ENCODE results near the gene PPM1F. TPM values are rescaled to one million over a fixed set of nuclear protein-coding genes. Genes with fewer than 3 reads are reported as not detected.

Gene PPM1F
- total RNA-seq, 1 experiment from 2014 or later: 29.6 TPM

GRCh38 chr22:21961127-21961867 is 8.6 kb upstream of the PPM1F start:
- no peak for DNase-seq (ENCODE audit: low read depth)

- no peak for DNase-seq (ENCODE audit: low read depth)
Measured at GRCh38 chr22:21960200-21961126, 7.8 kb upstream of the PPM1F start.

DNA sequence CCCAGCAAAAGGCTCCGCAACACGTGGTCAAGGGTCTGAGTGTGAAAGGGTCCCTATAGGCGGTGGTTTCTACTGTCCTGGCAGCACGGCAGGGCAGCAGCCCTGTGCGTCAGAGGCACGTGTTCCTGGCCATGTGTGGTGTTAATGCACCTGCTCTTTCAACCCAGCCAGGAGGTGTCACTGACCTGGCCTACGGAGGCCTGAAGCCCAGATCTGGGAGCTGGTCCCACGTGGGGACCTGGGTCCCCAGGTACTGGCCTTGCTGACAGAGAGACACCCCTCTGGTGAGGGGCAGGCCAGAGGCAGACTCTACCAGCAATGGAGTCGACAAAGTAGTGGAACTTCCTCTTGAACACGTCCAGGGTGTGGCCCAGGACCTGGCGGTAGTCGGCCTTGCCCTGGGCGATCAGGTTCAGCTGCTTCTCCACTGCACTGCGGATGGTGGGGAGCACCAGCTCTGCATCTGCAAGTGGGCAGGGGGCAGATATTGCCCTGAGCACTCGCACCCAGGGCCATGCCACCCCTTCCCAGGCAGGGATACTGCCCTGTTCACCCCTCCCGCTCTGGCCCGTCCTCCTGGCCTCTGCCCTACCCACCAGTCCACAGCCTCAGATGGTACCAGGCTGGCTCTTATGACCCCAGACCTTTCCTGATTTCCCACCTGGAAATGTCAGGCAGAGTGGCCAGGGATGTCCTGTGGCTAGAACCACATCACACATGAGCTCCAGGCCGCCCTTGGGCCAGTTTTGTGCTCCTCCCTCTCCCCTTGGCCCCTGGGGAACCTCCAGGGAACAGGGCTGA is 6.8 kb upstream of the PPM1F start:
- no peak for DNase-seq (ENCODE audit: low read depth)

DNA sequence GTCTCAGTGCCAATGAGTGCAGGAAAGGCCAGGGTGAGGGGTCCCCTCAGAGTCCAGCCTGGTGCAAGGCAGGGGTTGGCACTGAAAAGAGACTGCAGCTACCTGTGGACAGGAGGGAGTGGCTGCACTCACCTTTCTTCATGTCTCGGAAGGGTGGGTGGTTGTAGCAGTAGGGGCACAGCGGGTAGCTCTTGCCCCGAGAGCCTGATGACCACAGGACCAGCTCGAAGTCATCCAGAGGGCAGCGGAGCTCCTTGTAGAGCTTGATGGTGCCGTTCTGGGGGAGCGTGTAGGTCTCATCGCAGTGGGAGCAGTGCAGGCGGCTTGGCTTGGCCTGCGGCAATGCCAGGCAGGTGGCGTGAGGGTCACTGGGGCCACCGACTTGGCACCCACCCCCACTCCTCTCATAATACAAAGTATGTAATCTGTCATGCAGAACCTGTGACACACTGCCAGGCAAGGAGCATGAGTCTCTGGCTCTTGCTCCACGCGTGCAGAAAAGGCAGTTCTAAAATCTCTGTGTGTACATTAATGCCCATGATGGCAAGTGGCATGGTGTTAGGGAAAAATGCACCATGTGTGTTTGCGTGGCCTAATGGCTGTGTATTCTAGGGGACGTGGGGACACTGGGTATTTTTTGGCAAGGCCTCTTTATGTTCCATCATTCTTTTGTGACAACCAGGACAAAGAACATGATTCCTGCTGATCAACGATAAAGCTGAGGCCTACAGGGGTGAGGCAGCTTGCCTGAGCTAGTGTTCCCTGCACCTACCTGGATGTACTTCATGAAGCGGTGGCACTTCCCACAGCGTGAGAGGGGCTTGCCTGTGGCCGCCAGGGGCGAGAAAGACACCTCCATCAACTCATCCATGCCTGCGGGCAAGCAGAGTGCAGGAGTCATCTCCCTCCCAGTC is 6.0 kb upstream of the PPM1F start:
- no peak for DNase-seq (ENCODE audit: low read depth)

- peak; percentile 38 for DNase-seq (ENCODE audit: low read depth)
Measured at GRCh38 chr22:21951931-21952465, 650 bp downstream of the PPM1F start.

DNA sequence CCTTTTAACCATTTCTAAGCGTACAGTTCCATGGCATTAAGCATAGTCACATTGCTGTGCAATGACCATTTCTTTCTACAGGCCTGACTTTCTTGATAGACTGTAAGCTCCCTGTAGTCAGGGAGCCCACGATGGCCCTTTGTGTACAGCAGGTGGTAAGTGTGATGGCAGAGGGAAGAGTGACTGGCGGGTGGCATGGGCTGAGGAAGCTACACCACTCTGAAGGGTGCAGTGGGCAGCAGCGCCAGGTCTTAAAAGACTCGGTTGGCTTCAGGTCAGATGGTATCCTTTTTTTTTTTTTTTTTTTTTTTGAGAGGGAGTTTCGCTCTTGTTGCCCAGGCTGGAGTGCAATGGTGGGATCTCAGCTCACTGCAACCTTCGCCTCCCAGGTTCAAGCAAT is 1.6 kb downstream of the PPM1F start:
- DNase-seq (ENCODE audit: low read depth): no peak

DNA sequence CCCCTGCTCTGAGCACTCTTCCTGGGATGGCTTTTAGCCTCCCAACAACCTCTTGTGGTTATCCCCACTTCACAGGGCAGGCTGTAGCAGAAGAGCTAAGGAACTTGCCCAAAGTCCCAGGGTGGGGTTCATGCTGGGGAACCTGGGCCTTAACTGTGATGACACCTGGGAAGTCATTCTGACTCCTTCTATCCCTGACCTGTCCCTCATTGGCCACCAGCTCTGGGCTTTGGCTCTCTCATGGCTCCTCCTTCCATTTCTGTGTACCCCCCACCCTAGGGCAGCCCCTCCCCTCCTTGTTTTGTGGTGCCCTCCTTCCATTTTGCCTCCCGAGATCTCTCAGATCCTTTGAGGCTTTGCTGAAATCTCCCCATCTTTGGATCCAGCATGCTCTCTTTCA is 2.7 kb downstream of the PPM1F start:
- no peak for DNase-seq (ENCODE audit: low read depth)

DNA sequence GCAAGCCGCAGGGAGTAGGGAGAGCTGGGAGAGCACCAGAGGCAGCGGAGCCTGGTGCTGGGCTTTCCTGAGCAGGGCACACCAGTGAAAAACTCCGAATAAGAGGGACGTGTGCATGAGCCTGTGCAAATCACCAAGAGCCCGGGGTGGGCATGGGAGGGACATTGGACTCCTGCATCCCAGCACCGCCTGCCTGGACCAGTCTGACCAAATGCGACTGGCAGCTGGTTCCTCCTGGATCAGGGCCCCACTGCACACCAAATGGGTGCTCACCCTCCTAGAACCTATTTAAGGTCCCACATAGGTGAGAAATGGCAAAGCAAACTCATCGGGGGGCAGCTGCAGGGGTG is 3.1 kb downstream of the PPM1F start:
- DNase-seq (ENCODE audit: low read depth): no peak

DNA sequence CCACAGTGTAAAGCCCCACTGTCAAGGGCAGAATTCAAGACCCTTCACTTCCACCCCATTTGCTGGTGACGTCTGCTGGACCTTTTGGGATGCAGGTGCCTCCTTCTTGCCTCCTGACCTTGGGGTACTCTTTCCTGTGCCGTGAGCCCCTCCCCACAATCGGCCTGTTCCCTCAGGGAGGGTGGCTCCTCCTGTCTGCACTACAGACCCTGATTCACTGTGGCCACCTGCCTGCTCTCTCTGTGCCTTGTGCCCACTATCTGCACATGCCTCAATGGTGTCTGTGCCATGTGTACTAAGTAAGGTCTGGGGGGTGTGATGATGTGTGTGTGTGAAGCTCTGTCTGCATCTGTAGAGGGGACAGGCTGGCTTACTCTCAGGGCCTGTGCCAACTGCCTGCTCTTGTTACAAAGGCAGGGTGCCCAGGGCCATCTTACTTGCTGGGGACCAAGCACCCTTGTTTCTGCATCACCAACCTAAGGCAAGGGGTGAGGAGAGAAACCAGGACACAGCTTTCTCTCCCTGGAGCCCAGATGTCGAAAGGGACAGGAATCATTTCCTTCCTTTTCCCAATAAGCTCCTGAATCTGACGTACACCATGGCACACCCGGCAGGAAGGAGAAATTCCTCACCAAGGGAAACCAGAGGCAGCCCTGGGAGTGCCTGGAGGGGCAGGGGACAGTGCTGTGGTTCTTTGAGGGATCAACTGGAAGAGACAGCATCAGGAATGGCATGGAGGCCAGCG is 3.7 kb downstream of the PPM1F start:
- DNase-seq (ENCODE audit: low read depth): no peak

DNA sequence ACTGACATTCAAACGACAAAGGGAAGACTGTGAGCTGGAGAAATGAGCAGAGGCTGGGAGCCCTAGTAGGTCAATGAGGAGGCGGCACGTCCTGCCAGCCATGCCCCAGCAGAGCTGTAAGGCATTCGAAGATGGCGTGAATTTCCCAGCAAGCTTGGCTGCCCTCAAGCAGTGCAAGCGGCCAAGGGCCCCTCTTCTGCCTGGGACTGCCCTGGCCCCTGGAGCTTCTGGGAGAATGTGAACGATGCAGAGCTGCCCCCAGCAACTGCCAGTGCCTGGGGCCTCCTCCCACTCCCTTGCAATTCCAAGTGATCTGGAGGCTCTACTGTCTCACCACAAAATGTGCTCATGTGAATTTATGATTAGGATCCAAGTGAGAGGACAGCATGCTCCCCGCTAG is 4.3 kb downstream of the PPM1F start:
- no peak for DNase-seq (ENCODE audit: low read depth)

DNA sequence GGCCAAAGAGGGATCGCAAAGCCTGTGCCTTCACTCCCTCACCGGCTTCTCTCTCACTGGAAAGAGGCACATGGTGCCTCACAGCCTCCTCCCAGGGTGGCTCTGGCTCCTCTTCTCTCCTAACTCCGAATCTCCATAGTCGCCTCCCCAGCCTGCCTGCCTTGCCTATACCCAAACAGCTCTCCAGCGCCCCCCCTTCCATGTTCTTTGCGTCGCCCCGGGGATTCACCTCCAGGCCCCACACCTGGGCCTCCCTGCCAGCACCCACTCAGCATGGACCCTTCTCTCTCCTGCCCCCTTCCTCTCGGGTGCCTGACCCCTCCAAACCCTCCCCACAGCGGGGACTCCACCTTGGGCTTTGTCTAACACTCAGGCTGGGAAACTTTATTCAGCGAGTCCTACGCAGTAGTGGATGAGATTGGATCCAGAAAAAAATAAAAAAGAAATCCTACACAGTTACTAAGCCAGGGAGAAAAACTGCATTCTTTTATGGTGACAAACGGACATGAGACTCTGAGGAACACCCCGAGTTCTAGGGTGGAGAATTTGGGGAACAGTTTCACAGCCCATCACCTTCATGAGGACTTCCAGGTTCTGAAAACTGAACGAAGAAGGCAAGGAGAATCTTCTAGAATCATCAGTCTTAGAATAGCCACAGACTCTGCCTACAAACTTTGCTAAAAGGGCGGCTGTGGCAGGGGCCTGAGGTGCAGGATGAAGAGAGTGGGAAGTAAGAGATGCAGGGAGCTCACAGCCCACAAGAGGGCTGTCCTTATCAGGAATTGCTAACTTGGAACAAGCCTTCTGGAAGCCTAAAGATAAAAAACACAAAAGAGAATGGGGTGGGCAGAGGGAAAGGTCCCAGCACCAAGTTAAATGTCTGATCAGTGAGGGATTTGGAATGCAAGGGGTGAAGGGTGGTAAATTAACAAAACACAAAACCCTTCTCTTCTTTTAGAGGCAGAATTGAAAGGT is 5.3 kb downstream of the PPM1F start:
- peak; percentile 43 for DNase-seq (ENCODE audit: low read depth)

DNA sequence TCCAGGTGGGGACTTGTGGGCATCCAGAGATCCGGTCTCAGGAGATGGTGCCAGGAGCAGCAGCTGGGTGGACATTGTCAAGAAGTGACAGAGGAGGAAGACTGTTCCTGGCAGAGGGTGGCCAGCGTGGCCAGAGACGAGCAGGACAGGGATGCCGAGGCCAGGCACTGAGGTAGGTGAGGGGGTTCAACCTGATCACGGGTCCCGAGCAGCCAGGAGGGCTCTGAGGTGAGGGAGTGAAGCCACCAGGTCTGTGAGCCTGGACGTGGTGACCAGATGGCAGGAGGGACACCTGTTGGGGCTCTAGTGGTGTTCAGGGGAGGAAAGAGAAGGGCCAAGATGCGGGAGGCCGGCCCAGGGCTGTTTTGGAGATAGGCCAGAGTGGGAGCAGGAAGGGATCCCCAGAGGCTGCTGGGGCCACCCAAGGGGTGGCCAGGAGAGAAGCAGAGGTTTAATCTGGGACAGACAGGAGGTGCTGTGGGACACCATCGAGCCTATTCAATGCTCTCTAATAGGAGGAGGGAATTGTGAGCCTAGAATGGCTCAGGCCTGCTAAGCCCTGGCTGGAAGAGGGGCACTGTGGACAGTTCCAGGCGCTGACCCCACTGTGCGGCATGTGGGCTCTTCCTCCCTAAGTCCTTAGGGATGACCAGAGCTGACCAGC is 6.3 kb downstream of the PPM1F start:
- no peak for DNase-seq (ENCODE audit: low read depth)

DNA sequence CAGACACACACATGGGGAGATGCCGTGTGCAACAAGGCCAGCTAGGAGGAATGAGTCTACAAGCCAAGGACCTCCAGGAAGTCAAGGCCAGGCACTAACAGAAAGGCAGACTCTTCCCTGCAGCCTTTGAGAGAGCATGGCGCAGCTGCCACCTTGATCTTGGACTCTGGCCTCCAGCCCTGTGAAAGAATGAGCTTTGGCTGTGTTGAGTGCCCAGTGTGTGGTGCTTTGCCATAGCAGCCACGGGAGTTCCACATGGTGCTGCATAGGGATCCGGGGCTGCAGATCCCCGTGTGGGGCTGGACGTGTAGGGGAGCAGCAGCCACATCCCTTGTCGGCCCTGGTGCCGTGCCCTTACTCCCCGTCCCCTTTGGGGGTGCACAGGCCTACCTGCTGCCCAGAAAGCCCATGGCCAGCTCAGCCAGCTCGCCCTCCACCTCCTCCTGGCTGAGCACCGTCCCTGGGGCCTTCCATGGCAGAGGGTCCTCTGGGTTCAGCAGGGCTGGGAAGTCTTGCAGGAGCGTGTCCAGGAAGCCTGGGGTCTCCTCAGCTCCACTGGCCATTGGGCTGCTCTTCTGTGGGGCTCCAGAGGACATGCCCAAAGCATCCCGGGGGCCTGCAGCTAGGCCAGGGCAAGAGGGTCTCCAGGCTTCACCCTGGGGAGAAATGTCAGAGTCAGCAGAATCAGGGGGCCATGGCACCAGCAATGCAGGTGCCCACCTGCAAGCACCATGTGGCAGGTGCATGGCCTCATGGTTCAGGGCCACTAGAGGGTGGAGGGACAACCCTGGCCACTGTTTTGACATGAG is 7.0 kb downstream of the PPM1F start:
- DNase-seq (ENCODE audit: low read depth): no peak

DNA sequence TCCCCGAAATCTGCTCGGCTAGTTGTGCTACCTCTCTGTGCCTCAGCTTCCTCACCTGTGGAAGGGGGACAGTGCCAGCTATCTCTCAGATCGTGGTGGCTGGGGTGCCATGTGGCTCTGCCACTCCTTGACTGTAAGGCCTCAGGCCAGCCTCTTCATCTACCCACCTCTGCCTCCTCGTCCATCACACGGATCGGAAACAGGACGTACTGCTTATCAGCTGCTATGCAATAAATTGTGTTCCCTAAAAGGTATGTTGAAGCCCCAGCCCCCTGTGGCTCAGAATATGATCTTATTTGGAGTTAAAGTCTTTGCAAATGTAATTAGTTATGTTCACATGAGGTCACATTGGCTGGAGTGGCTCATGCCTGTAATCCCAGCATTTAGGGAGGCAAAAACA is 7.8 kb downstream of the PPM1F start:
- no peak for DNase-seq (ENCODE audit: low read depth)

DNA sequence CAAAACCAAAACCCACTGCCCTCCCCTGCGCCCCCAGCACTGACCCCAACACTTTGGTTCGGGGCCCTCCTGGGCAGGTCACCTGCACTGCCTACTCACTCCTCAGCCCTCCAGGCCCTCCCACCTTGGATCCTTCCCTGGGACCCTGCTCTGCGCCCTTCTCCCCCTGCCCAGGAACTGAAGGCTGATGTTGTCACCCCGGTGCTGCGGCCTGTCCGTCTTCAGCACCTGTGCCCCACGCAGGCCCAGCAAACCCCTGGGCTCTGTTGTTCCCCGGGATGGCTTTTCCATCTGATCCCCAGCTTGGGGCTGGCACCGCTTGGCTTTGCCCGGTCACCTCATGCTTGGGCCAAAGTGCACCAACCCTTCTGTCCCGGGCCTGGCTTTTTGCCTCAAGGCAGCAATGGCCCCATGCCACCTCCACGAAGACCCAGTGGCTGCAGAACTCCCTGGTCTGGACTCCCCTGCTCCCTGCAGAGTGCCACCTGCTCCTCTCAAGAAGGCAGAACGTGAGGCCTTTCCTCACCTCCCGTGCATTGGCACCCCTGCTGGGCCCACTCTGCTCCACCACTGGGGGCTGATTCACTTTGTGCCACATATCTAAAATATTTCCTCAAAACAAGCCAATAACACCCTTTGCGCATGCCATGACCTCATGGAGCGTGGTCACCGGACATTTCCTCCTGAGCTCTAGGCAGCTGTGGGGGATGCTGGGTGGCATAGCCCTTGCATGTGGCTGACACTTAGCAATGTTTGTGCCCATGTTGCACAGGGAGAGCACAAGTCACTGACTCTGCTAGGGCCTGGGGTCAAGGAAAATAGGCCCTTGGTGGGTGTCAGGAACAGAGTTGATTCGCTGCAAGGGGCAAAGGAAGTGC is 8.8 kb downstream of the PPM1F start:
- no peak for DNase-seq (ENCODE audit: low read depth)

All from Daoy (cell line).